GM23338 (cell line): ENCODE results near the gene PRRT1. TPM values are rescaled to one million over a fixed set of nuclear protein-coding genes. Genes with fewer than 3 reads are reported as not detected.

ENCODE experiments used
- ATAC-seq: fragments of 200-7000 bp; cut with Tn5 transposase; 3 replicates; pipeline ENCODE4 v1.9.1; 2020
- DNase-seq: peaks from one replicate; pipeline ENCODE4 v3.0.0-alpha.2; 2015; ENCODE audit warnings: low spot score
- H2AFZ ChIP-seq: fragments of 200-600 bp; sonication (generic); 2 replicates; pipeline ENCODE4 v1.8.0; 2016; ENCODE audit warnings: antibody characterized with exemption, mild to moderate bottlenecking, moderate library complexity
- H3F3A ChIP-seq: fragments of 200-600 bp; sonication (generic); replicated peaks from 2 replicates; pipeline ENCODE4 v1.8.0; 2017; ENCODE audit warnings: antibody characterized with exemption, mixed run types, low read depth
- H3K27ac ChIP-seq: fragments of 200-600 bp; sonication (generic); 2 replicates; pipeline ENCODE4 v1.6.1; 2016; ENCODE audit warnings: low read depth
- H3K27me3 ChIP-seq: fragments of 200-600 bp; sonication (generic); 2 replicates; pipeline ENCODE4 v1.8.0; 2016; ENCODE audit warnings: mild to moderate bottlenecking, mixed run types, moderate library complexity; ENCODE audit not compliant: insufficient read depth
- H3K36me3 ChIP-seq: fragments of 200-600 bp; sonication (generic); 2 replicates; pipeline ENCODE4 v1.8.0; 2016; ENCODE audit warnings: mild to moderate bottlenecking; ENCODE audit not compliant: insufficient read depth
- H3K4me1 ChIP-seq: fragments of 200-600 bp; sonication (generic); 2 replicates; pipeline ENCODE4 v1.8.0; 2016; ENCODE audit warnings: mild to moderate bottlenecking, moderate library complexity; ENCODE audit not compliant: insufficient read depth
- H3K4me2 ChIP-seq: fragments of 200-600 bp; sonication (generic); 2 replicates; pipeline ENCODE4 v1.7.1; 2017; ENCODE audit warnings: mixed run types
- H3K4me3 ChIP-seq: fragments of 200-600 bp; sonication (generic); 2 replicates; pipeline ENCODE4 v1.6.1; 2016; ENCODE audit warnings: mixed run types
- H3K79me2 ChIP-seq: fragments of 200-600 bp; sonication (generic); replicated peaks from 2 replicates; pipeline ENCODE4 v1.8.0; 2017; ENCODE audit warnings: mild to moderate bottlenecking; ENCODE audit not compliant: insufficient read depth
- H3K9me2 ChIP-seq: fragments of 200-600 bp; sonication (generic); 2 replicates; pipeline ENCODE4 v1.8.0; 2017; ENCODE audit not compliant: insufficient read depth
- H4K20me1 ChIP-seq: fragments of 200-600 bp; sonication (generic); replicated peaks from 2 replicates; pipeline ENCODE4 v1.8.0; 2017; ENCODE audit warnings: mild to moderate bottlenecking; ENCODE audit not compliant: insufficient read depth
- H3K27ac Mint-ChIP-seq: 2 replicates; pipeline ENCODE4 v1.8.0; 2020; ENCODE audit warnings: inconsistent platforms, mild to moderate bottlenecking, moderate library complexity, mixed read lengths
- H3K27me3 Mint-ChIP-seq: 3 replicates; pipeline ENCODE4 v1.8.0; 2022; ENCODE audit warnings: low read depth, mild to moderate bottlenecking, moderate library complexity, mixed read lengths, inconsistent platforms; ENCODE audit not compliant: insufficient read depth, poor library complexity
- H3K36me3 Mint-ChIP-seq: 3 replicates; pipeline ENCODE4 v1.8.0; 2021; ENCODE audit warnings: low read depth, mild to moderate bottlenecking, inconsistent platforms, moderate library complexity, mixed read lengths
- H3K4me1 Mint-ChIP-seq: 3 replicates; pipeline ENCODE4 v1.8.0; 2020; ENCODE audit warnings: mild to moderate bottlenecking, inconsistent platforms, mixed read lengths
- H3K4me3 Mint-ChIP-seq: 3 replicates; pipeline ENCODE4 v1.8.0; 2021; ENCODE audit warnings: moderate library complexity, mild to moderate bottlenecking, inconsistent platforms, mixed read lengths
- H3K9me3 Mint-ChIP-seq: 3 replicates; pipeline ENCODE4 v1.8.0; 2020; ENCODE audit warnings: moderate library complexity, mild to moderate bottlenecking, inconsistent platforms, mixed read lengths
- EZH2phosphoT487 ChIP-seq: fragments of 200-600 bp; sonication (generic); IDR thresholded peaks from one replicate; pipeline ENCODE4 v1.8.1; 2018; ENCODE audit warnings: antibody characterized with exemption; ENCODE audit not compliant: unreplicated experiment
- JUNB ChIP-seq: IDR thresholded peaks from one replicate; pipeline ENCODE4 v1.6.1; 2016; ENCODE audit warnings: antibody characterized with exemption; ENCODE audit not compliant: unreplicated experiment
- NANOG ChIP-seq: IDR thresholded peaks from 2 replicates; pipeline ENCODE4 v1.6.1; 2016; ENCODE audit warnings: antibody characterized with exemption, borderline replicate concordance
- POLR2AphosphoS5 ChIP-seq: IDR thresholded peaks from 2 replicates; pipeline ENCODE4 v1.6.1; 2016; ENCODE audit warnings: antibody characterized with exemption, low read depth
- STAT1 ChIP-seq: IDR thresholded peaks from one replicate; pipeline ENCODE4 v1.6.1; 2016; ENCODE audit warnings: antibody characterized with exemption; ENCODE audit not compliant: unreplicated experiment
- polyA plus RNA-seq: library from polyadenylated mRNA; unstranded; fragments of >200 nt; fragmentation: Nextera tagmentation; extraction: Ambion mirVana; gene quantifications from 2 replicates; pipeline ENCODE4 v1.2.1, GENCODE V29; 2016
- total RNA-seq: library from RNA; depleted of rRNA; stranded (reverse); fragments of >200 nt; shearing (Covaris generic); gene quantifications from 2 replicates; pipeline ENCODE4 v1.2.3, GENCODE V29; 2014
- TF ChIP-seq, protein P1 (sequence below), 2 experiments: fragments of 200-600 bp in 1 of 2; sonication (generic) in 1 of 2; conservative IDR thresholded peaks; 2 replicates each; pipeline versions ENCODE4 v1.5.1 to v1.6.1; 2016 to 2017; ENCODE audit warnings: antibody characterized with exemption in 2 of 2, low read depth in 2 of 2, mild to moderate bottlenecking in 2 of 2, moderate library complexity in 1 of 2
- TF ChIP-seq, protein P2 (sequence below): IDR thresholded peaks from 2 replicates; pipeline ENCODE4 v1.6.1; 2016; ENCODE audit warnings: antibody characterized with exemption
- TF ChIP-seq, protein P3 (sequence below): IDR thresholded peaks from one replicate; pipeline ENCODE4 v1.6.1; 2018; ENCODE audit warnings: antibody characterized with exemption; ENCODE audit not compliant: unreplicated experiment

Gene PRRT1
- total and polyA plus RNA-seq, 2 experiments from 2014 or later = 2.7 TPM; not detected in 1

DNA sequence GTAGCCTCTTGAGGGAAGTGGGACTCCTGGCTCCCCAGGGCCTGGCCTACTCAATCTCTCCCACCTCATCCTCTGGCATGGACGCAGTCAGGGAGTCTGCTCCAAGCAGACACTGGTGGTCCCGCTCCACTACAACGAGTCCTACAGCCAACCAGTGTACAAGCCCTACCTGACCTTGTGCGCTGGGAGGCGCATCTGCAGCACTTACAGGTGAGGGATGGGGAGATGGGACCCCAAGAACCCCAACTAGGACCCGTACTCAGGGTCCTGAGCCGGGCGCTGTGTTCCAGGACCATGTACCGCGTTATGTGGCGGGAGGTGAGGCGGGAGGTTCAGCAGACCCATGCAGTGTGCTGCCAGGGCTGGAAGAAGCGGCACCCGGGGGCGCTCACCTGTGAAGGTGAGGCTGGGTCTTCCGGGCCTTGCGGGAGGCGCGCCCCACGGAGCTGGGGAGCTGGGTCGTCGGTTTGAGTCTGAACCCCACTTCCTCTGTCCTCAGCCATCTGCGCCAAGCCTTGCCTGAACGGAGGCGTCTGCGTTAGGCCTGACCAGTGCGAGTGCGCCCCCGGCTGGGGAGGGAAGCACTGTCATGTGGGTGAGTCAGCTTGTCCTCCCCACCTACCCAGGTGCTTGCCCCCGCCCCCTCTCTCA is 14.8 kb upstream of the PRRT1 start:
- Histone ChIP-seq H3K36me3 (no peaks in the 10 kb centered on the region; the same call in 1 of the 2 replicates), H3K27ac (peak overlapping the region; percentile 87; the same call in 1 of the 2 replicates), H2AFZ (no peak overlapping the region), H3K4me2 (peak overlapping the region; percentile 89), H3K79me2 (no peaks in the 10 kb centered on the region), H3K9me2 (no peaks in the 10 kb centered on the region), H3K4me1 (peaks cover 12% of the 10 kb centered on the region), H3K27me3 (no peaks in the 10 kb centered on the region), H4K20me1 (peaks cover 9% of the 10 kb centered on the region; the same call in 1 of the 2 replicates), H3F3A (peaks cover 12% of the 10 kb centered on the region), H3K4me3 (peak overlapping the region; percentile 64)
- Mint-ChIP-seq H3K4me3 (no peak overlapping the region), H3K4me1 (peaks cover 23% of the 10 kb centered on the region), H3K27me3 (peaks cover 10% of the 10 kb centered on the region), H3K27ac (peak overlapping the region; percentile 81), H3K9me3 (no peaks in the 10 kb centered on the region), H3K36me3 (peaks cover 68% of the 10 kb centered on the region)
- peak; percentile 59 for TF ChIP-seq POLR2AphosphoS5
- TF ChIP-seq EZH2phosphoT487 = no peak
- no peak for TF ChIP-seq NANOG
- TF ChIP-seq, protein P1, sequence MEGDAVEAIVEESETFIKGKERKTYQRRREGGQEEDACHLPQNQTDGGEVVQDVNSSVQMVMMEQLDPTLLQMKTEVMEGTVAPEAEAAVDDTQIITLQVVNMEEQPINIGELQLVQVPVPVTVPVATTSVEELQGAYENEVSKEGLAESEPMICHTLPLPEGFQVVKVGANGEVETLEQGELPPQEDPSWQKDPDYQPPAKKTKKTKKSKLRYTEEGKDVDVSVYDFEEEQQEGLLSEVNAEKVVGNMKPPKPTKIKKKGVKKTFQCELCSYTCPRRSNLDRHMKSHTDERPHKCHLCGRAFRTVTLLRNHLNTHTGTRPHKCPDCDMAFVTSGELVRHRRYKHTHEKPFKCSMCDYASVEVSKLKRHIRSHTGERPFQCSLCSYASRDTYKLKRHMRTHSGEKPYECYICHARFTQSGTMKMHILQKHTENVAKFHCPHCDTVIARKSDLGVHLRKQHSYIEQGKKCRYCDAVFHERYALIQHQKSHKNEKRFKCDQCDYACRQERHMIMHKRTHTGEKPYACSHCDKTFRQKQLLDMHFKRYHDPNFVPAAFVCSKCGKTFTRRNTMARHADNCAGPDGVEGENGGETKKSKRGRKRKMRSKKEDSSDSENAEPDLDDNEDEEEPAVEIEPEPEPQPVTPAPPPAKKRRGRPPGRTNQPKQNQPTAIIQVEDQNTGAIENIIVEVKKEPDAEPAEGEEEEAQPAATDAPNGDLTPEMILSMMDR (conservative IDR thresholded peaks at IDR 0.05; ENCODE audit: low read depth in 2 of 2) = peak; percentile 57 to 89
- no peak for TF ChIP-seq JUNB
- TF ChIP-seq, protein P2, sequence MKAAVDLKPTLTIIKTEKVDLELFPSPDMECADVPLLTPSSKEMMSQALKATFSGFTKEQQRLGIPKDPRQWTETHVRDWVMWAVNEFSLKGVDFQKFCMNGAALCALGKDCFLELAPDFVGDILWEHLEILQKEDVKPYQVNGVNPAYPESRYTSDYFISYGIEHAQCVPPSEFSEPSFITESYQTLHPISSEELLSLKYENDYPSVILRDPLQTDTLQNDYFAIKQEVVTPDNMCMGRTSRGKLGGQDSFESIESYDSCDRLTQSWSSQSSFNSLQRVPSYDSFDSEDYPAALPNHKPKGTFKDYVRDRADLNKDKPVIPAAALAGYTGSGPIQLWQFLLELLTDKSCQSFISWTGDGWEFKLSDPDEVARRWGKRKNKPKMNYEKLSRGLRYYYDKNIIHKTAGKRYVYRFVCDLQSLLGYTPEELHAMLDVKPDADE = no peak
- no peak for TF ChIP-seq STAT1
- TF ChIP-seq, protein P3, sequence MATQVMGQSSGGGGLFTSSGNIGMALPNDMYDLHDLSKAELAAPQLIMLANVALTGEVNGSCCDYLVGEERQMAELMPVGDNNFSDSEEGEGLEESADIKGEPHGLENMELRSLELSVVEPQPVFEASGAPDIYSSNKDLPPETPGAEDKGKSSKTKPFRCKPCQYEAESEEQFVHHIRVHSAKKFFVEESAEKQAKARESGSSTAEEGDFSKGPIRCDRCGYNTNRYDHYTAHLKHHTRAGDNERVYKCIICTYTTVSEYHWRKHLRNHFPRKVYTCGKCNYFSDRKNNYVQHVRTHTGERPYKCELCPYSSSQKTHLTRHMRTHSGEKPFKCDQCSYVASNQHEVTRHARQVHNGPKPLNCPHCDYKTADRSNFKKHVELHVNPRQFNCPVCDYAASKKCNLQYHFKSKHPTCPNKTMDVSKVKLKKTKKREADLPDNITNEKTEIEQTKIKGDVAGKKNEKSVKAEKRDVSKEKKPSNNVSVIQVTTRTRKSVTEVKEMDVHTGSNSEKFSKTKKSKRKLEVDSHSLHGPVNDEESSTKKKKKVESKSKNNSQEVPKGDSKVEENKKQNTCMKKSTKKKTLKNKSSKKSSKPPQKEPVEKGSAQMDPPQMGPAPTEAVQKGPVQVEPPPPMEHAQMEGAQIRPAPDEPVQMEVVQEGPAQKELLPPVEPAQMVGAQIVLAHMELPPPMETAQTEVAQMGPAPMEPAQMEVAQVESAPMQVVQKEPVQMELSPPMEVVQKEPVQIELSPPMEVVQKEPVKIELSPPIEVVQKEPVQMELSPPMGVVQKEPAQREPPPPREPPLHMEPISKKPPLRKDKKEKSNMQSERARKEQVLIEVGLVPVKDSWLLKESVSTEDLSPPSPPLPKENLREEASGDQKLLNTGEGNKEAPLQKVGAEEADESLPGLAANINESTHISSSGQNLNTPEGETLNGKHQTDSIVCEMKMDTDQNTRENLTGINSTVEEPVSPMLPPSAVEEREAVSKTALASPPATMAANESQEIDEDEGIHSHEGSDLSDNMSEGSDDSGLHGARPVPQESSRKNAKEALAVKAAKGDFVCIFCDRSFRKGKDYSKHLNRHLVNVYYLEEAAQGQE = no peak
- ATAC-seq (peak; percentile 94), DNase-seq (peak; percentile 95)

DNA sequence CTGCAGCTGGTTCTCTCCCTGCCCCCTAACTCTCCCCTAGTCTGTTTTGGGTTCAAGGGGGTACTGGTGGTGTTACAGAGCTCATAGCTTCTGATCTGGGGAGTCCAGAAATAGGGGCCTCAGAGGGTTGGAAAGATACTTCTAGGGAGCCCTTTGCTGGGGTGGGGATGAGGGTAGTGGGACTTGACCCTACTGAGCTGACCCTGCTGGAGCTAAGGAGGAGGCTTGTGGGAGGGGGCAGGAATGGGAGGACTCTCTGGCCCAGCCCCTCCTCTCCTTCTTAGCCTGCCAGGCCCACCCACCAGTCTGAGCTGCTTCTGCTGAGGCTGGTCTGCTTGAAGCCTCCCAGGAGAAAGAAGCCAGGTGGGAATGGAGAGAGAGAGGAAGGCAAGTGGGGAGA is 12.6 kb upstream of the PRRT1 start, which contains the start of gene EGFL8:
TSS of gene EGFL8 (plus strand) at position 301 of the 400 bp plus-strand sequence. CDS start 1,571 bp downstream, outside the sequence.
- DNase-seq (no peak), ATAC-seq (no peak)
- TF ChIP-seq JUNB = no peak
- Histone ChIP-seq H3K9me2 (no peaks in the 10 kb centered on the region), H3K4me3 (no peak within 1 kb of the TSS), H3K27me3 (no peaks in the 10 kb centered on the region), H3K79me2 (no peaks in the 10 kb centered on the region), H3K27ac (no peak within 1 kb of the TSS), H3K36me3 (no peaks in the 10 kb centered on the region; the same call in 1 of the 2 replicates), H3K4me1 (peaks cover 12% of the 10 kb centered on the region), H3F3A (peaks cover 12% of the 10 kb centered on the region), H2AFZ (no peak within 1 kb of the TSS), H3K4me2 (no peak within 1 kb of the TSS), H4K20me1 (no peaks in the 10 kb centered on the region; the same call in 1 of the 2 replicates)
- Mint-ChIP-seq H3K27ac (peak within 1 kb of the TSS; percentile 65), H3K9me3 (no peaks in the 10 kb centered on the region), H3K4me1 (peaks cover 23% of the 10 kb centered on the region), H3K27me3 (peaks cover 7% of the 10 kb centered on the region), H3K36me3 (peaks cover 56% of the 10 kb centered on the region), H3K4me3 (no peak within 1 kb of the TSS)
